Hematopoietic multipotent progenitor cell treated with erythropoietin and hydrocortisone succinate and interleukin-3 and kit ligand, for 4 days (in vitro differentiated cells): ENCODE data around the gene SMIM44.
A peak's percentile ranks its signal among the peaks of the same experiment; 100 is the strongest.
"Not testable (repeated sequence)": the region's sequence is repeated elsewhere in the genome, so short reads cannot be mapped to it uniquely, and the experiment has no call there.

Experiments used
- DNase-seq: peaks from one replicate; pipeline ENCODE4 v3.0.0-alpha.2; 2015

Gene SMIM44

GRCh38 chr19:3455960-3456601 lies 27.2 kb downstream of the SMIM44 start:
- DNase-seq: no peak

DNA sequence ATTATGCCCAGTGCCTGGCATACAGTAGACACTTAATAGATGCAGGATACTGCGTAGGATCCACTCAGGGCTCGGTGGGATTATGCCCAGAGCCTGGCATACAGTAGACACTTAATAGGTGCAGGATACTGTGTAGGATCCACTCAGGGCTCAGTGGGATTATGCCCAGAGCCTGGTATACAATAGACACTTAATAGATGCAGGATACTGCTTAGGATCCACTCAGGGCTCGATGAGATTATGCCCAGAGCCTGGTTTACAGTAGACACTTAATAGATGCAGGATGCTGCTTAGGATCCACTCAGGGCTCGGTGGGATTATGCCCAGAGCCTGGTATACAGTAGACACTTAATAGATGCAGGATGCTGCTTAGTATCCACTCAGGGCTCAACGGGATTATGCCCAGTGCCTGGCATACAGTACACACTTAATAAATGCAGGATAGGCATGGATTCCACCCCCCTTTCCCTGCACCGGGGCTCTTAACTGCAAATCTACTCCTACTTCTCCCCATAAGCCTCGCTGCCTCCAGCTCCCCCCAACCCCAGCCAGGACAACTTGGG lies 27.8 kb downstream of the SMIM44 start:
- DNase-seq: no peak

DNA sequence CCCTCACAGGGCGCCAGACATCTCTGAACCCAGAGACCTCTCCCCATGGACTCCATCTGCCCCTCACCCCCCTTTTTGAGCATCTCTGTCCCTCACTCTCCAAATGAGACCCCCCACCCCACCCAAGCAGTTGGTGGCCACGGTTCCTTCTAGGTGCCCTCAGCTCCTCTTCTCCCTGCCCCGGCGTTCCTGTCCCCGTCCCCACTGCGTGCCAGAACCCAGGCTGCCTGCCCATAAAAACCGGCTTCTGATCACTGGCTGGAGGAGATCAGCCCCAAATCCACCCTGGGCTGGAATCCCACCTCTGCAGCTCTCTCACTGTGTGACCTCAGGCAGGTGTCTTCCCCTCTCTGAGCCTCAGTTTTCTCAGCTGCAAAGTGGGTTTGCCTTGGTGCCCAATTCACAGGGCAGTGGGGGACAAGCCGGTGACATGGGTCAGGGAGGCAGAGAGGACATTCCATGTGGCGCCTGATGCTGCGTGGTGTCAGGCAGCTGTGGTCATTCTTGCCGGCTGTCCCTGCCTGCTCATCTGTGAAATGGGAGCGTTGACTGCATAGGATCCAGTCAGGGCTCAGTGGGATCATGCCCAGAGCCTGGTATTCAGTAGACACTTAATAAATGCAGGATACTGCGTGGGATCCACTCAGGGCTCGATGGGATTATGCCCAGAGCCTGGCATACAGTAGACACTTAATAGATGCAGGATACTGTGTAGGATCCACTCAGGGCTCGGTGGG lies 28.4 kb downstream of the SMIM44 start:
- no peak for DNase-seq

GRCh38 chr19:3453840-3454239 lies 29.4 kb downstream of the SMIM44 start:
- no peak for DNase-seq

GRCh38 chr19:3452942-3453214 lies 30.4 kb downstream of the SMIM44 start:
- not testable (repeated sequence) for DNase-seq

DNA sequence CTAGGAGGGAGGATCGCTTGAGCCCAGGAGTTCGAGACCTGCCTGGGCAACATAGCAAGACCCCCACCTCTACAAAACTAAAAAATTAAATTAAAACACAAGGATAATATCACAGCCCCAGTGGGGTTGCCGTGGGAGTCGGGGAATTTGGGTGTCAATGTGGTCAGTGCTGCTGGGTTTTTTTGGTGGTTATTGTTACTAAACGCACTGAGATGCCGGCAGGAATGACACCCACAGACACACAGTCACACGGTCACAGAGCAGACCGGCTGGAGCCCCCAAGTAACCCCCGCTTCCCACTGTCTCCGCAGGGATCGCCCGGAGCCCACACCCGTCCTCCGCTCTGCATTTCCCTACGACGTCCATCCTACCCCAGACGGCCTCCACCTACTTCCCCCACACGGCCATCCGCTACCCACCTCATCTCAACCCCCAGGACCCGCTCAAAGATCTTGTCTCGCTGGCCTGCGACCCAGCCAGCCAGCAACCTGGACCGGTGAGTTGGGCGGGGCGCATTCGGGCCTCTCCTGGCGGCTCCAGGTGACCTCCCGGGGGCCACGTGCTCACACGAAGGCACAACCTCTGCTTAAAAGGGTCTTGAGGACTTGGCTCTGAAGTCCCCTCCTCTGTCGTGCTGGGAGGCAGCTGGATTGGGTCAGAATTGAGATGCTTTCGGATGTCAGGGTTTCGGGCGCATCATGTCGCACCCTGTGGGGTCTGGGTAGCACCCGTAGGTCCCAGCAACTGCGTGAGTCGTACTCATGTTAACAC lies 30.9 kb downstream of the SMIM44 start:
- no peak for DNase-seq

GRCh38 chr19:3451451-3451866 lies 31.8 kb downstream of the SMIM44 start:
- no peak for DNase-seq

DNA sequence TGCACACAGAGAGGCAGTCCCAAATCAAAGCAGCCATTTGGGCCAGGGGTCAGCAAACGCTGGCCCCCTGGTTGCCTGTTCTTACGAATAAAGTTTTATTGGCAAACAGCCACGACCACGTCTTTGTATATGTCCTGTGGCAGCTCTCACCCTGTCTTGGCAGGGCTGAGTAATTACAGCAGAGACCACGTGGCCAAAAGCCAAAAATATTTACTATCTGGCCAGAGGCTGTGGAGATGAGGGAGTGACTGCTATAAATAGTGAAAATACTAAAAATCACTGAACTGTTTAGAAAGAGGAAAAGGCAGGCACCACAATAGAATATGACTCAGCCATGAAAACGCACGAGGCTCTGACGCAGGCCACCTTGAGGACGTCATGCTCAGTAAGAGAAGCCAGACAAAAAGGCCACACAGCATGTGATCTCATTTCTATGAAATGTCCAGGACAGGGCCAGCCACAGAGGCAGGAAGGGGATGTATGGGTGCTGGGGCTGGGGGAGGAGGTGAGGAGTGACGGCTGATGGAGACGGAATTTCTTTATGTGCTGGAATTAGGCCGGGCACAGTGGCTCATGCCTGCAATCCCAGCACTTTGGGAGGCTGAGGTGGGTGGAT lies 32.3 kb downstream of the SMIM44 start:
- peak; percentile 76 for DNase-seq

DNA sequence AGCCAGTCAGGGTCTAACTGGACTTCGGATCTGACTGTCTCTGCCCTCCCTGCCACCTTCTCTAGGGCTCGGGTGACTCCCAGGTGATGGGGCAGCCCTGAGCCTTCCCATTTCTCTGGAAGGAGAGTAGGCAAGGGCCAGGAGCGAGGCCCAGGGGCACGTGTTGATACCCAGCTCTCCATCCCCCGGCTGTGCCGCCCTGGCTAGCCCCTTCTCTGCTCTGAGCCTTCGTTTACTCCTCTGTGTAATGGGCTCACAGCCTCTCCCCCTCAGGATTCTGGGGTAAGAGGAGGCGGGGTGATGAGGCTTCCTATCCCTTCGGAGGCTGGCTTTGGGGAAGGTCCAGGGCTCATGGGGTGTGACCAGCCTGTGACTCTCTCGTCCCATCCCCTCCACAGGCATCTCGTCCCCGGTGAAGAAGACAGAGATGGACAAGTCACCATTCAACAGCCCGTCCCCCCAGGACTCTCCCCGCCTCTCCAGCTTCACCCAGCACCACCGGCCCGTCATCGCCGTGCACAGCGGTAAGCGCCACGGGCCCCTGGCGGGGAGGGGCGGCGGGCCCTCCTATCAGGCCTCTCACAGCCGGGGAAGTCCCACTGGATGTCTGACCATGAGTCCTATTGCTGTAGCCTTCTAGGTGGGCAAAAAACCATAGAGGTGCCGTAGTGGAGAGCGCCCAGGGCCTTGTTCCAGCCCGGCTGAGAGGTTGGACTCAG lies 34.5 kb downstream of the SMIM44 start:
- no peak for DNase-seq

- DNase-seq: not testable (repeated sequence)
Observed at GRCh38 chr19:3446657-3447056, 36.6 kb downstream of the SMIM44 start.

GRCh38 chr19:3444695-3445234 lies 38.5 kb downstream of the SMIM44 start:
- DNase-seq: no peak

DNA sequence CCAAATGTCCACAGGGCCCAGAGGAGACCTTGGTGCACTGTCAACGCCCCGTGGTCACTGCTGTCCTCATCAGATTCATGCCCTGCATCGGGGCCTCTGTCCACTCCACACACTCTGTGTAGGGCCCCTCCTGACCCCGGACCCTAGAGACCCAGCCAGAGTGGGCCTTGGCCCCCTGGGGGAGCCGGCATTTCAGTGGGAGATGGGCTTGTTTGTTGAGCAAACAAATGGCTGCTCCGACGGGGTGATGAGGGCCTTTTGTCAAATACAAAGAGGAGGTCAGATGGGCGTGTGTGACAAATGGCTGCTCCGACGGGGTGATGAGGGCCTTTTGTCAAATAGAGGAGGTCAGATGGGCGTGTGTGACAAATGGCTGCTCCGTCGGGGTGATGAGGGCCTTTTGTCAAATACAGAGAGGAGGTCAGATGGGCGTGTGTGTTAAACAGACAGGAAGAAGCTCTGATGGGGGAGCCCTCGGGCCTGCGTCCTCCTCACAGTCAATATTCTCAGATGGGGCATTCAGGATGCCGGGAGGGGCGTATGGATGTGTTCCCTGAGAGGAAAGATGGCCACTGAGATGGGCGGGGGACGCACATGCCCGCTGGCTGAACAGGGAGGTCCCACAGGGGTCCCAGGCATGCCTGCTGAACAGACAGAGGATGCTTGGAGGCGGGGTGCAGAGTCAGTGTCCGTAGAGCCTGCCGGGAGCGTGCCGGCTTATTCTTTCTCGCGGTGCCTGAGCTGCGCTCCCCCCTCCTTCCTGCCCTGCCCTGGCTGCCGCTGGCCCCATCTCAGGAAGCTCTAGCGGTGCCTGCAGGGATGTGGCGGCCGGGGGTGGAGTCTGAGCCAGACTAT lies 39.2 kb downstream of the SMIM44 start:
- peak; percentile 46 for DNase-seq

GRCh38 chr19:3442487-3443071 lies 40.7 kb downstream of the SMIM44 start:
- no peak for DNase-seq

- DNase-seq: no peak
Observed at GRCh38 chr19:3441986-3442329, 41.3 kb downstream of the SMIM44 start.

GRCh38 chr19:3441089-3441985 lies 41.9 kb downstream of the SMIM44 start:
- DNase-seq: no peak

- peak; percentile 80 for DNase-seq
Observed at GRCh38 chr19:3440082-3440481, 43.2 kb downstream of the SMIM44 start.

GRCh38 chr19:3434630-3435553 lies 48.3 kb downstream of the SMIM44 start:
- DNase-seq: peak; percentile 98

GRCh38 chr19:3433805-3434540 lies 49.3 kb downstream of the SMIM44 start:
- no peak for DNase-seq
